Skeletal muscle cell (primary cell): Measurements from ENCODE around the gene FGF21.

Experiments
- DNase-seq: peaks from one replicate; pipeline ENCODE4 v3.0.0-alpha.2; 2010; ENCODE audit warnings: low read depth
- H3K4me3 ChIP-seq: 2 replicates; pipeline ENCODE4 v1.5.1; 2011; ENCODE audit warnings: low read depth, mild to moderate bottlenecking, control low read depth, low read length, moderate library complexity

Gene FGF21

DNA sequence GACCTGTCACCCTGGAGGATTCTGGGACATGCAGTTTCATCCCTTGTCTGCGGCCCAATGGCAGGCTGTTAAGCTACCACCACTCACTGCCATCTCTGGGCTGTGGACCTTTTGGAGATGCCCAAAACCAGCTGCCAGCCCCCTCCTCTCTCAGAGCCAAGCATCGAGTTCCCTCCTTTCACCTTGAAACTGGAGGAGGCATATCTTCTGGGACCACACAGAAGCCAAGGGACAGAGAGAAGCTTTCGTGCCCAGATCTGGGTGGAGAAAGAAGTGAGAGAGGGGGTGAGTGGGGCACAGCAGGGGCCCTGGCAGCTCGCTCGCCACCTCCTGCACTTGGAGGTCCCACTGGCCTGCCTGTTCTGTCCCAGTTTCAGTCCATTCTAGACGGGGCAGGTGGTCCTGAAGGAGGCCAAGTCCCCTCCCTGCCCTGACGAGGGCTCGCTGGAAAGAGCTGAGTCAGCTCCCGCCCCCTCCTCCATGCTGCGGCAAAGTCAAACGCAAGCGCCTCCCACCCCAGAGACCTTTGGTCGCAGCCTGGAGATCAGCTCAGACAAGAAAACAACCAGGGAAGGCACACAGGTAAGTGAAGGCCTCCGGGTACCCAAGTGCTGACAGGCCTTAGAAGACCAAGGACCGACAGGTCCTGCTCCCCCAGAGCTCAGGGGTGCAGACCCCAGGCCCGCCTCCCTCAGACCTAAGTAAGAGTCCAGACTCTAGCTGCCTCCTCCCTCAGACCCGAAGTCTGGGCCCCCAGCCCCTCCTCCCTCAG lies 51.7 kb downstream of the FGF21 start:
- DNase-seq, result no peak
- no peak overlapping the region for H3K4me3 ChIP-seq

DNA sequence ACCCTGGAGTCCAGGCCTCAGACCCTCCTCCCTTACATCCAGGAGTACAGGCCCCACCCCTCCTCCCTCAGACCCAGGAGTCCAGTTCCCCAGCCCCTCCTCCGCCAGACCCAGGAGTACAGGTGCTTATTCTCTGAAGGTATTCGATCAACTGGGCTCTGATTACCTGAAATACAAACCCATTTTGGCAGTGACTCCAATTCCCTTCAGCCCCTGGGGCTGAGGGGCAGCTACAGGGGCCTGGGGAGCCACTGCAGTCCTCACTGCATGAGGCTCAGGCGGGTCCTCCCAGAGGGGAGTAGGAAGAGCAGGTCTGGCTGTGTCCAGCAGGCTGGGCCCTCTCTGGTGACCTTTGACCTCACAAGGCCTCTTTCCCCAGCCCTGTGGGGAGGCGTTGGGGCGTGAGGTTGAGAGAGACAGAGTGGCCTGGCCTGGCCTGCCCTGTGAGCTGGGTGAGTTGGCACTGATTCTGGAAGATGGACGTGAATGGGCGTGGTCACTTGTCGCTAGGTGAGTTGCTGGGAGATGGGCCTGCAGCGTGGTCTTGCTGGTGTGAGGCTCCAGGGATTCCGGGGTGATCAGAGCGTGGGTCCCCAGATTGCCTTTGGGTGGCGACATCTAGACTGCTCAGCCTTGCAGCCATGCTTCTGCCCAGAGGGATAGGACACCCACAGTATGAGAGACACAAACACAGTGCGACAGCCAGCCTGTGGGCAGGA lies 52.4 kb downstream of the FGF21 start:
- DNase-seq, result no peak
- H3K4me3 ChIP-seq, result no peak overlapping the region
